K562 (cell line): ENCODE data around the gene PDIA4. TPM values are rescaled to one million over a fixed set of nuclear protein-coding genes. Genes with fewer than 3 reads are reported as not detected.

ENCODE experiments used
- AFF4 ChIP-seq: sonication (generic); formaldehyde crosslinking; IDR thresholded peaks from 2 replicates; pipeline ENCODE4 v1.8.0; 2023; ENCODE audit warnings: mild to moderate bottlenecking, missing genetic modification reagents
- HDAC3 ChIP-seq: fragments of 450-650 bp; IDR thresholded peaks from 2 replicates; pipeline ENCODE4 v1.6.1; 2018; ENCODE audit warnings: borderline replicate concordance, mild to moderate bottlenecking, moderate library complexity; ENCODE audit not compliant: partially characterized antibody
- MTA1 ChIP-seq: fragments of 450-650 bp; IDR thresholded peaks from 2 replicates; pipeline ENCODE4 v1.6.1; 2017; ENCODE audit warnings: borderline replicate concordance
- NFIX ChIP-seq: fragments of 250-450 bp; sonication (Bioruptor Pico); IDR thresholded peaks from 2 replicates; pipeline ENCODE4 v1.4.0; 2020; ENCODE audit warnings: low read depth, mild to moderate bottlenecking, moderate library complexity
- RERE ChIP-seq: sonication (generic); formaldehyde crosslinking; IDR thresholded peaks from 2 replicates; pipeline ENCODE4 v1.8.0; 2023; ENCODE audit warnings: missing genetic modification reagents, mild to moderate bottlenecking, borderline replicate concordance
- SAFB ChIP-seq: fragments of 200-400 bp; formaldehyde crosslinking; IDR thresholded peaks from 2 replicates; pipeline ENCODE4 v1.6.1; 2017; ENCODE audit warnings: low read depth, low read length, borderline replicate concordance
- SNAPC5 ChIP-seq: fragments of 250-450 bp; sonication (Bioruptor Pico); IDR thresholded peaks from 2 replicates; pipeline ENCODE4 v1.8.0; 2021; ENCODE audit warnings: moderate library complexity, mild to moderate bottlenecking, inconsistent platforms
- ZBTB1 ChIP-seq: sonication (generic); formaldehyde crosslinking; IDR thresholded peaks from 2 replicates; pipeline ENCODE4 v1.8.1; 2023; ENCODE audit warnings: missing genetic modification reagents, low read depth, mild to moderate bottlenecking, borderline replicate concordance
- ZNF134 ChIP-seq: fragments of 250-450 bp; sonication (Bioruptor Pico); conservative IDR thresholded peaks from 2 replicates; pipeline ENCODE4 v1.4.0; 2020
- ZNF277 ChIP-seq: fragments of 250-450 bp; sonication (Bioruptor Pico); IDR thresholded peaks from 2 replicates; pipeline ENCODE4 v1.8.0; 2022; ENCODE audit warnings: inconsistent platforms, mild to moderate bottlenecking, moderate library complexity, borderline replicate concordance
- polyA plus RNA-seq, 8 experiments: library from polyadenylated mRNA; depleted of rRNA in 4 of 8; stranded (reverse) in 5 of 8; unstranded in 3 of 8; fragments of >200 nt; fragmentation: Nextera tagmentation in 2 of 8; fragmentation: Illumina TruSeq in 1 of 8; extraction: Ambion mirVana in 2 of 8; extraction: Trizol in 1 of 8; gene quantifications; 2 replicates each; pipeline versions ENCODE4 v1.2.1 to v1.2.3, GENCODE V29; 2011 to 2014; ENCODE audit warnings: inconsistent platforms in 1 of 8, missing spikeins in 1 of 8
- total RNA-seq, 7 experiments: library from RNA; depleted of rRNA in 6 of 7; stranded (reverse); fragments of >200 nt in 6 of 7; fragmentation: Illumina TruSeq in 2 of 7; extraction: Trizol in 2 of 7; gene quantifications; 2 replicates each; pipeline versions ENCODE4 v1.2.1 to v1.2.3, GENCODE V29; 2011 to 2021; ENCODE audit warnings: low replicate concordance in 1 of 7

PDIA4 gene
- total and polyA plus RNA-seq, 9 of the 15 experiments (the other 6 are each of a cell fraction or from before 2014, with no cell fraction given) = 9.1 to 175 (median 146) TPM

- TF ChIP-seq ZNF277 (CRISPR knock-in tag) (no peak), ZBTB1 (no peak), NFIX (CRISPR knock-in tag) (no peak), RERE (no peak), HDAC3 (peak; percentile 76), SAFB (peak; percentile 59; the same call in 1 of the 2 replicates), MTA1 (peak; percentile 68; the same call in 1 of the 2 replicates), AFF4 (CRISPR knock-in tag) (0 out of 2 replicates have a peak, but pooled peaks have one; percentile 42), SNAPC5 (peak; percentile 99), ZNF134 (0 out of 2 replicates have a peak, but pooled peaks have one; percentile 51)
Observed at GRCh38 chr7:148983200-148984146, 44.8 kb downstream of the PDIA4 start (continued).
